Retina (tissue), 1 donor: ENCODE results near the gene GNG7.
"Not testable (repeated sequence)": the region's sequence is repeated elsewhere in the genome, so short reads cannot be mapped to it uniquely, and the experiment has no call there.

Source experiments
- DNase-seq: peaks from one replicate; pipeline ENCODE4 v3.0.0-alpha.2; 2016

GNG7 gene

DNA sequence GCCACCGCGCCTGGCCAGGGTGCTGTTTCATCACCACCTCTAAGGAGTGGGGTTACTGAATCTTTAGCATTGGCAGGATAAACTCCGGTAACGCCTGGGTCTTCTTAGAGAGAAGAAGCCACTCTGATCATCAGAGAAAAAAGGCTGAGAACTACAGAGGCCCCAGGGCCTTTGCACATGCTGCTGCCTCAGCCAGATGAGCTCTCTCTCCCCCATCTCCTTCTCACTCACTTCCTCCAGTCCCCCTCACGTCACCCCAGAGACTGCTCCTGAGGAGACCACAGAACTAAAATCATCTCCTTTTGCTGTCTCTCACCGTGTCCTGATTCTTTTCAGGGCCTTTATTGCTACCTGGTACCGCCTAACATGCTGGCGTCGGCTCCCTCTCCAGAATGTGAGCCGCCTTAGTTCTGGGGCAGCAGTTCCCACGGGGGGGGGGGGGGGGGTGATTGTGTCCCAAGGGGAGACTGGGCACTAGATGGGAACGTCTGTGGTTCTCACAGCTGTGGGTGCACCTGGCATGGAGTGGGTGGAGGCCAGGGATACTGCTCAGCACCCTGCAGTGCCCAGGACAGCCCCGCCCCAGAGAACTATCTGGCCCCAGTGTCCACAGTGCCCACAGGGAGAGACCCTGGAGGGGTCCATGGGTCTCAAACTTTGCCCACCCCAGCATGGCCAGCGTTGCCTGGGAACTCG lies 23.8 kb upstream of the GNG7 start:
- no peak for DNase-seq

DNA sequence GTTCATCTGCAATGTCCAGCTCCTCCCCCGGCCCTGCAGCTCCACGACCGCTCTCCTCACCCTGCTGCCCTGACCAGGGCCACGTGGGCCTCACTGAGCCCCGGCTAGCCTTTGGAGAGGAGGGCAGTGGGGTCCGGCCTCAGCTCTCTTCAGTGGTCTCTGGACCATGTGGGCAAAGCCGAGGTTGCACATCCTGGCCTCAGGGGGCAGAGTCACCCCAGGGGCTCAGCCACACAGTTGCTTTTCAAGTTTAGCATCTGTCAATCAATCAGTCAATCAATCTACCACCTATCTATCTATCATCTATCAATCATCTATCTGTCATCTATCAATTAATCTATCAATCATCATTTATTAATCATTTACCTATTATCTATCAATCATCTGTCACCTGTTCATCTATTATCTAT lies 21.7 kb upstream of the GNG7 start:
- no peak for DNase-seq

DNA sequence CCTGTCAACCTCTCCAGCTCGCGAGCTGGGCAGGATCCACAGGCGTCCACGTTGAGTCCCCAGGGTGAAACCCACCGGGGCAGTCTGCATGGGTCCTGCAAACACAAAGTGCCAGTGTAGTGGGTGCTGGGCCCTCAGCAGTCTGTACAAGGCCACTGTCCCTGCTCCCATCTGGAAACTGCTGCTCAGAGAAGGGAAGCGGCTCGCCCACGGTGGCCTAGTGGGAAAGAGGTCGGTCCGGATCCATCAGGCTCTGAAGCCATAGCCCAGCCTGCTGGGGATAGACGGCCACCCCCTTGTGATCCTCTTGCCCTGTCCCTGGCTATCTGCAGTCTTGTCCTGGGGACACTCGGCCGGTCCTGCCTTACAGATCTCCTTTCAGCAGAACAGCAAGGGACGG lies 21.3 kb upstream of the GNG7 start:
- DNase-seq = no peak

DNA sequence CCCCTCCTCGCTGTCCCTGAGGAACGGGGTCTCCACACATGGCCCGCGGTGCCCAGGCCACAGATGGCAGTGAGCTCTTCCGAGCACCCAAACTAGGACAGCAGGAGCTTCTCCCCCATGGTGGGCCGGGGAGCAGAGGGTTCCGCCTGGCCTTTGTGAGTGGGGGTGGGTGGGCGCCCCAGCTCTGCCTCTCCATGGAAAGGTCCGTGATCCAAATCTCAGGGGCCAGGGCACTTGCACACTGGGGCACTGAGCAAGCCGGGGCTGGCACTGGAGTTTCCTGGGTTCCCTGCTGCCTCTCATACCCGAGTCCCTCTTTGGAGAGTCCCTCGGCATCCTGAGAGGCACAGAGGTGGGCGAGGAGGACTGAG lies 20.8 kb upstream of the GNG7 start:
- no peak for DNase-seq

DNA sequence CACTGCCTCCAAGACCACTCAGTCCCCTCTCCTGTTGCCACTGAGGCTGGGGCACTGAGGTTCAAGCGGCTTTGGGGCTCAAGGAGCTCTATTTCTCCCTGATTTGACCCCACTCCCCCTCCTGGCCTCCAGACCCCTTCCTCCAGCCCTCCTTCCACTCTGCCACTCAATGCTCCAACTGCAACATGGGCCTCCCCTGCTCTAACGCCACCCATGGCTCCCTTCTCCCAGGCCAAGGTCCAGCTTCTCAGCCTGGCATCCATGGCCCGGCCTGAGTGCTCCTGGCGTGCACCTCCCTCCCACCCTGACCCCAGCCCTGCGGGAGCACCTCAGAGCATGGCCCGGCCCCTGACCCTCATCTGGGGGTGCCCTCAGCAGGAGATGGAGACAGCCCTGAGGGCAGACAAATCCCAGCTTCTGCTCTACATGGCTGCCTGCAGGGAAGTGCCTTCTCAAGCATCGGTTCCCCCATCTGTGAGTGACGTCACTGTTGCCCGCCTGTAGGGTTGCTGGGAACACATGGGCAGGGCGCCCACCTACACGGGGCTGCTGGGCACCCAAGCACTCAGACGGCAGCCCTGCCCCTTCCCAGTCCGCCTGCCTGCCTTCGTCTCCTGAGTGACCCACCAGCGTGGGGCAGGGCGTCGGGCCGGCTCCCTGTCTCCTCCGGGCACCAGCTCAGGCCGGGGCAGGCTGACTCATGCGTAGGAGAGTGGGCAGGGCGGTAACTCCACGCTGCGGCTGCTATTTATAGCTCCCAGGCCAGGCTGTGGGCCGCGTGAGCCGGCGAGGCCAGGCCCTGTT lies 20.2 kb upstream of the GNG7 start:
- no peak for DNase-seq

DNA sequence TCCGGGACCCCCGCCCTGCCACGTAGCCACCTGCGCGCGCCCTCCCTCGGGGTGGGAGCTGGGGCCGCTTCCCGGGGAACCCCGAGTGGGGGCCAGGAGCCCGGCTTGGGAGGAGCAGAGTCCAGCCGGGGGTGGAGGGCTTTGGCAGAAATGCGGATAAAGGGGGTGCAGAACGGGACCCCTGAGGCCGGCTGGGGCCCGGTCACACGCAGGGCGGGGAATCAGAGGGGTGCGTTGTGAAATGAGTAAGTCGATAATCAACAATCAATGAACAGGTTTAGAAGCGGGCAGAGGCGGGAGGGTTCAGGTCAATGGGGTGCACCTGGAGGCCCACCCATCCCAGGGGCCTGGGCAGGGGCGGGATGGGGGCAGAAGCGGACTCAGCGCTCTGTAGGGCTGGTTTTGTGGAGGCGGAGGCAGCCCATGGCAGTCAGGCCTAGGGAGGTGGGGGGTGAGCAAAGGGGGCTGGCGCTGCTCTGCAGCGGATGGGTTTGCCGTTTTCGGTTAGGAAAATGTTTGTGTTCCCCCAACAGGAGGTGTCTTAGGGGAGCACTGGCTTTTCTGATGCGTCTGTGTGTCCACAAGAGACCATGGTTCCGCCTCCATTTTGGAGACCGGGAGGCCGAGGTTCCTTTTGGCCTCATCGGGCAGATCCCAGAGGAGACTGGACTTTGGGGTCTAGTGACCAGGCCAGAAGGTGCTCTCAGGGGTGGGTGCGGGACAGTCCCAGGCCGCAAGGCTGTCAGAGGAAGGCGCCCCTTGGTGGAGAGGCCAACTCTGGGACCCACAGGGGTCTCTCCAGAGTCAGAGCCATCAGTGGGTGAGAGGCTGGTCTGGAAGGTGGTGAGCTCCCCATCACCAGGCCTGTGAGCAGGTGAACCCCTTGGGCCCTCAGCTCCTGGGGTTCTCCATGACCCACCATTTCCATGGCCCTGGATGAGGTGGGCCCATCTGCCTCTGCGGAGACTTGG lies 19.4 kb upstream of the GNG7 start:
- no peak for DNase-seq

DNA sequence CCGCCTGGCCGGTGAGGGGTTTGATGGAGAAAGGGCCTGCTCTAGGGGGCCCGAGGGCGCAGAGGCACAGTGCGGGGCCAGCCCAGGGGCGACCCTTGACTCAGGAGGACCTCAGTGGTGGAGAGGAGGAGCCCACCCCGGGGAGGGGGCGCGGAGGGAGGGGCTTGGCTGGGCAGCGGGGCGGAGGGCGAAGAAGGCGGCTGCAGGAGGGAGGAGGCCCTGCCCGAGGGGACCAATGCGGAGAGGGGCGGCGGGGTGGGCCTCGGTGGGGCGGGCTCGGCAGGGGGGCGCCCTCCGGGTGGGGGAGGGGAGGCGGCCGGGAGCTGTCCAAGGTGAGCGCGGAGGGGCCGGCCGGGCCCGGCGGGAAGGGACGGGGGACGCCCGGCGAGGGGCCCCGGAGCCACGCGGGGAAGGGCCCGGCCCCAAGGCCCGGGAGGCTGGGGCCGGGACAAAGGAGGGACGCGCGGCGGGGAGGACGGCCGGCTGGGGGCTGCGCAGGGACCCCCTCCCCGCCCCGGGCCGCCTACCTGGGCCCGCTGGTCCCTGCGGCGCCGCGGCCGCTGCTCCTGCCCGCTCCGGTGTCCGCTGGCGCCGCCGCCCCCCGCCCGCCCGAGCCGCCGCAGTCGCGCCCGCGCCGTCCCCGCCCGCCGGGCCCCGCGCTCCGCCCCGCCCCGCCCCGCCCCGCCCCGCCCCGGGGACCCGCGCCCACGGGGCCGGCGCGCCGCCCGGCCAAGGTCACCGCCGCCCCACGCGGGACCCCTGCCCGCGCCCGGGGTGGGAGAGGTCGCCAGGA lies 18.5 kb upstream of the GNG7 start, which contains the start of gene DIRAS1:
DIRAS1 (minus strand) TSS at position 596 of the 793 bp plus-strand sequence. CDS start 3,566 bp downstream, outside the sequence.
- DNase-seq = no peak

DNA sequence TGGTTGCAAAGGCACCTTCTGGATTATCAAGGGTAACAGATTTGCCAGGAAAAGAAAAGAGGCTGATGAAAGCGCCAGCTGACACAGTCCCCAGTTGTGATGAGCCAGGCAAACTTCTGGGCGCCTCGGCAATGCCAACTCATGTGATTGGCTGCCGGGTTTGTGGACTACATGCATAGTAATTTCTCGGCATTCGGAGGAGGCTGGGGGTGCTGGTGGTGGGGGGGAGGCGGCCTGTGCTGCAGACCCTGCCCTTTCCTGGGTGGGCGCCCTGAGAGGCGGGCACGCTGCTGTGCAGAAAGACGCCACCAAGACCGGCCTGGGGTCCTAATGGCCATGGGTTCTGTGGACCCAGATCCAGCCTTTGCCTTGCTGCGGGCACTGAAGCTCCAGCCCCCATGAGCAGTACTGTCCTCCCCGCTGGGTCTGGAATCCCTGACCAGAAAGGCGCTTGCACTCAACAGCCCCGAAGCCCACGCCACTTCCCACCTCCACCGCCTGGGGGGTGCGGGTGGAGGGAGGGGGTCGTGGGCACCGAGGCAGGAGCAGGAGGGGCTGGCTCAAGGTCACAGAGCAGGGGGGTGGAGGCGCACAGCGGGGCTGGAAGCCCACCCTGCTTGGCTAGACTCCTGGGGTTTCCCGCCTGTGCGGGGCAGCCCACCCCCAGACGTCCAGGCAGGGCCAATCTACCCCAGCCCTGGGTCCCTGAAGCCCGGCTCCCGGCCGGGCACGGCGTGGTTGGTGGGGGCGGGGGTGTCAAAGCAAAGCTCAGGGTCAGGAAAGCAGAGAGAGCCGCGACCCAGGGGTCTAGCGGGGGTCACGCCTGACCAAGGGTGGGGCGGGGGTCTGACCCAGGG lies 17.7 kb upstream of the GNG7 start:
- peak; percentile 59 for DNase-seq

DNA sequence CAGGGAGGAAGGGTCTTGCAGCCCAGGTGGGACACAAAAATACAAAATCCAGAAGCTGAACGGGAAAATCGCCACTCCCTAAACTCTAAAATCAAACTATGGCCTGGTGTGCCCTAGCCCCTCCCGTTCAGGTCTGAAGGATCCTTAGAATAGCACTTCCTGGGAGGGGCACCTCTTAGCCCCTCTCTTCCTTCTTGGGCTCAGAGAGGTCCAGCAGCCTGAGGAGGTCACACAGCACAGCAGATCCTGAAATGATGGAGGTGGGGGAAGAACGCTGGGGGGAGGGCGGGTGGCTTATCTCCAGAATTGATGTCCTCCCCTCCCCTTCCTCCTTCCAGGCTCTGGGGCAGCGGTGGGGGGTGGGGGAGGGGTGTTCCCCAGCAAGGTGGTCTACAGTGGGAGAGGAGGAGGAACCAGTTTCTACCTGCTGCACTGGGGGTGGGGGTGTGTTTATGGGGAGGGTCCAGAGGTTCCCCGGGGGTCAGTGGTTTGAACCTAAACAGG lies 16.8 kb upstream of the GNG7 start:
- no peak for DNase-seq

DNA sequence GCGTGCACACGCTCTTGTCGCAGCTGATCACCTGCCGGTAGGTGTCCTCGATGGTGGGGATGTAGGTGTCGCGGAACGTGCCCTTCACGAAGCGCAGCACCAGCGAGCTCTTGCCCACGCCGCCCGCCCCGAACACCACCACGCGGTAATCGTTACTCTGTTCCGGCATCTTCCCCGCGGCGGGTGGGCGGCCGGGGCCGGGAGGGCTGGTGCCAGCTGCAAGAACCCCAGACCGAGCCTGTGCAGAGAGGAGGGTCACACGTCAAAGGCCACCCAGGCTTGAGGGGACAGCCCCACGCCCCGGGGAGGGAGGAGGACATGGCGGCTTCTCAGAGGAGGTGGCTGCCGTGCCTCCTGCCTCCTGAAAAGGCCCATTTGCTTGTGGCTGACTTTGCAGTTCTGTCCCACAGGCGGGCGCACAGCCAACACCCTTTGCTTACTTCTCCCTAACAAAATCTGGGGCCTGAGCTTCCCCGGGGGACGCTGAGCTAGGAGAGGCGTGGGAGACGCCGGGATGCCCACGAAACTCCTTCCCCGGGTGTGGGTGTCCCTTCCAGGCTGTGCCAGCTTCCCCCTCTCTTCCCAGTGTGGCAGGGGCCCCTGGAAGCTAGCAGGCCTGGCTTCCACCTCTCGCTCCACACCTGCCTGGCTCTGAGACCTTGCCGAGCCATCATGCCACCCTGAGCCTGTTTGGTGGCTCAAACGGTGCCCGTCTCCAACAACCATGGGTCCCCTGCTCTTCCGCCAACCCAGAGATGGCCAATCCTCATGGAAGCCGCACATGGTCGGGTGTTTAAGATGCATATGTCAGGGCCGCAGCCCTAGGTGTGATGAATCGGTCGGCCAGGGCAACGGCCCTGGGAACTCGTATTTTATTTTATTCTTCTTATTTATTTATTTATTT lies 15.4 kb upstream of the GNG7 start:
- no peak for DNase-seq

DNA sequence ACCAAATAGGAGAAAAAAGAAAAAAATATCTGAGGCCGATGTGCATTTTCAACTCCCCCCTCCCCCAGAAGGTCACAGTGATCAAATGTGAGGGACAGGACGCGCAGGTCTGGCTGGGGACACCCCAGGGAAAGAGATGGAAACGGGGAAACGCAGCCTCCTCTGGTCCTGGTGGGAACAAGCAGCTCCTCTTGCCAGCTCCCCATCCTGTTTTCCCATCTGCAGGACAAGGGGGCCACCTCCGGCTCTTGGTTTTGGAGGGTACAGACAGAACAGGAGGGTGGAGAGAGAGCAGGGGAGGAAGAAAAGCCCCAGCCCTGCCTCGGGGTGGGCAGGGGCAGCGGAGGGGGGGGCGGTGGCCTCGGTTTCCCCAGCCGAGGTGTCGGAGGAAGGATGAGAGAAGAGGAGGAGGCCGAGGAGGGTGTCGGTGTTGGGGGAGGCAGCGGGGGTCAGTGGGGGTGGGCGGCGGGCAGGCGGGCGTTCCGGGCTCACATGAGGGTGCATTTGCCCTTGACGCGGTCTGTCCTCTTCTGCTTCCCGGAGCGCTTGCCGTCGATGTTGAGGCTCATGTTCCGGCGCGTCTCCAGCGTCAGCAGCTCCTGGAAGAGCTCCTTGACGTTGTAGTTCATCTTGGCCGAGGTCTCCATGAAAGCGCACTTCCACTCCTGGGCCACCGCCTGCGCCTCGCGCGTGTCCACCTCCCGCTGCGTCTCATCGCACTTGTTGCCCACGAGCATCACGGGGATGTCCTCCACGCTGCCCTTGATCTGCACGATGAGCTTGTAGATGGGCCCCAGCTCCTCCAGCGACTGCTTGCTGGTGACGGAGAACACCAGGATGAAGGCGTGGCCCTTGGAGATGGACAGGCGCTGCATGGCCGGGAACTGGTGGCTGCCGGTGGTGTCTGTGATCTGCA lies 14.5 kb upstream of the GNG7 start:
- no peak for DNase-seq

DNA sequence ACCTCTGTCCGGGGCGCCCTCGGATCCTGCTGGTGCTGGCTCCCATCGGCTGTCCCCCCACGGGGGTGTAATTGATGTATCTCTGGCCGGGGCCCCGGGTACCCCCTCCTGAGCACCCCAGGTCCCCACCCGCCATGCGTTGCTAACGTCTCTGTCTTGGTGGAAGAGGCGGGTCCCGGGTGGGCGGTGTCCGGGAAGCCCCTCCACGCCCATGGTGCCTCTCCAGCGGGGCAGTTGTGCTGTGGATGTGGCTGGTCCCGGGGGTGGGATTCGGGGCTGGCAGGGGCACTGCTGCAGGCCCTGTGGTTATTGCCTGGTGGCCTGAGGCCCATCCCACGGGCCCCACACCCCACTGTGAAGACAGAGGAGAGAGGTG lies 13.8 kb upstream of the GNG7 start:
- no peak for DNase-seq

DNA sequence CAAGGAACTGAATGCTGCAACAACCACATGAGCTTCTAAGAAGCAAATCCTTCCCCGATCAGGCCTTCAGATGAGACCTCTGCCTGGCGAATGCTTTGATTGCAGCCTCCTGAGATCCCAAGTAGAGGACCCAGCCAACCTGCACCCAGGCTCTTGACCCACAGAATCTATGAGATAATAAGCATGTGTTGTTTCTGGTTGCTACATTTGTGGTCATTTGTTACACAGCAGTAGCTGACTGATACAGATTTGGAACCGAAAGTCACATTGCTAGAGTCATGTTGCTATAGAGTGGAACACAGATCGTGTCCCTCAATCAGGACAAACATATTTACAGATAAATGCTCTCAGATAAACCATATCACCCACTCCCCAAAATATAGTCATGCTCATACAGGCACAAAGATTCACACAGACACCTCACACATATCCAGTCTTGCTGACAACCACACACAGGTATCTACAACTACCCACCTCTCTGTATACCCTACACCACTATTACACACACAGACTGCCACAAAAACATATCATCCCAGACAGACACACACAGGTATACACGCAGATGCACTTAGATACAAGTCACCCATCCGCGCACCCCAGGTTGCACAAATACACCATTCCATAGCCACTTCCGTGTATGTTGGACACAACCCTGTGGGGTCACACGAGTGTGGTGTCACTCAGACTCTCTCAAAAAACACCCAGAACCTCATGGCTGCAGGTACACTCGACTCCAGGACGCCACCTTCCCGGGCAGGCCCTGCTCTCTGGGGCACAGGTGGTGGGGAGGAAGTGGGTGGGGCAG lies 13.2 kb upstream of the GNG7 start:
- no peak for DNase-seq

DNA sequence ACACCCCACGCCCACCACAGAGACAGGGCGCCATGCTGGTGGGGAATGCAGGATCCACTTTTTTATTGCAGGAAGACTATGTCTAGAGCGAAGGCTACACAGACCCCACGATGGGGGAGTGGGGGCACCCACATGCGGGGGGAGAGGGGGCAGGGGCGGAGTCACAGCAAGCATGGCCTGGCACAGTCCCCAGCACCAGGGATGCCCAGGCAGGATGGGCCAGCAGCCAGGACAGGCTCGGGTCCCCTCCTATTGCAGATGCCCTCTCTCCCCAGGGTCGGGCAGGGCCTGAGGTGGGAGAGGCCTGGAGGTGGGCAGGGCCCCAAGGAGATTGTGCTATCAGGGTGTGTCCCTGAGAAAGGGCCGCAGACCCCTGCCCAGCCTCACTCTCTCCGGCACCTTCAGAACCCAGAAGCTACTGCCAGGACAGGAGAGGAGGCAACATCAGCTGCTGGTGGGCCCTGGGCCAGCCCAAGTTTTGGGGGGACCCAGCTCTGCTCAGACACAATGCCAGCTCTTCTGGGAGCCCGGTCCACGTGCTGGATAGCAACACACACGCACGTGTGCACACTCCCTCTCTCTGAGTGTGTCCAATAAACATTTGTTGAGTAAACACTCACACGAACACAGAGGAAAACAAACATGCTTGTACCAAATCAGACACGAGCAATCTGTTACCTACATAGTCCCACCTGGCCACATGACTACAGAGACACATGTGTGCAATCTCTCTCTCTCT lies 12.2 kb upstream of the GNG7 start:
- DNase-seq = no peak

DNA sequence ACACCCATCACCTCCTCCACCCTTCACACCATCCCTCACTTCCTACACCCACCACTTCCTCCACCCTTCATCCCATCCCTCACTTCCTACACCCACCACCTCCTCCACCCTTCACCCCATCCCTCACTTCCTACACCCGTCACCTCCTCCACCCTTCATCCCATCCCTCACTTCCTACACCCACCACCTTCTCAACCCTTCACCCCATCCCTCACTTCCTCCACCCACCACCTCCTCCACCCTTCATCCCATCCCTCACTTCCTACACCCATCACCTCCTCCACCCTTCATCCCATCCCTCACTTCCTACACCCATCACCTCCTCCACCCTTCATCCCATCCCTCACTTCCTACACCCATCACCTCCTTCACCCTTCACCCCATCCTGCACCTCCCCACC lies 11.6 kb upstream of the GNG7 start:
- not testable (repeated sequence) for DNase-seq

DNA sequence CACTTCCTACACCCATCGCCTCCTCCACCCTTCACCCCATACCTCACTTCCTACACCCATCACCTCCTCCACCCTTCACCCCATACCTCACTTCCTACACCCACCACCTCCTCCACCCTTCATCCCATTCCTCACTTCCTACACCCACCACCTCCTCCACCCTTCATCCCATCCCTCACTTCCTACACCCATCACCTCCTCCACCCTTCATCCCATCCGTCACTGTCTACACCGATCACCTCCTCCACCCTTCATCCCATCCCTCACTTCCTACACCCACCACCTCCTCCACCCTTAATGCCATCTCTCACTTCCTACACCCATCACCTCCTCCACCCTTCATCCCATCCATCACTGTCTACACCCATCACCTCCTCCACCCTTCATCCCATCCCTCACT lies 10.7 kb upstream of the GNG7 start:
- DNase-seq = not testable (repeated sequence)

DNA sequence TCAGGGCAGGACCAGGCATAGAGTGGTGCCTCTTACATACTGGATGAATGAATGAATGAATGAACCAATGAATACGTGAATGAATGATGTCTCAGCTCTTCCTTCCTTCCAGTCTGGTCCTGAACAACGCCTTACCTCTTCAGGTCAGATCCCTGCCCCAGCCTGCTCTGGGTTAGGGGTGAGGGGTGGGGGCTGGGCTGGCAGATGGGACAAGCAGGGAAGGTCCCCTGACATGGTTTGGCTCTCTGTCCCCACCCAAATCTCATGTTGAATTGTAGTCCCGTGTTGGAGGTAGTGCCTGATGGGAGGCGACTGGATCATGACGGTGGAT lies 9.3 kb upstream of the GNG7 start:
- no peak for DNase-seq
